ENCODE results near the gene TRMT2B. TPM values are rescaled to one million over a fixed set of nuclear protein-coding genes. Genes with fewer than 3 reads are reported as not detected.

The TRMT2B gene
- total and polyA plus RNA-seq, 2 of the 13 experiments (the other 11 are each of a cell fraction or from before 2014, with no cell fraction given) = 7.0 to 11.2 TPM

GRCh38 chrX:101078716-101079598 lies 27.0 kb upstream of the TRMT2B start, which contains the start of gene TMEM35A:
Gene TMEM35A (plus strand): TSS chrX:101078879. CDS start chrX:101079003, 124 bp downstream.
- Histone ChIP-seq H3K79me2 (ENCODE audit: insufficient read depth, low read length) (no peaks in the 10 kb centered on the region), H3K4me3 (replicated peaks in 1 of 3; ENCODE audit: insufficient read depth in 1 of 3, low read depth in 2 of 3, low read length in 3 of 3) (no peak within 1 kb of the TSS), H2AFZ (ENCODE audit: low read length) (no peak within 1 kb of the TSS), H3K9ac (ENCODE audit: insufficient read depth, low read depth, low read length) (no peak within 1 kb of the TSS), H3K9me3 (ENCODE audit: low read length) (no peaks in the 10 kb centered on the region), H3K27me3 (ENCODE audit: control insufficient read depth in 1 of 2, insufficient read depth in 2 of 2, low read length in 2 of 2) (no peaks in the 10 kb centered on the region), H3K4me1 (ENCODE audit: insufficient read depth, low read length) (no peaks in the 10 kb centered on the region), H4K20me1 (ENCODE audit: insufficient read depth, low read length) (no peaks in the 10 kb centered on the region), H3K36me3 (replicated peaks in 1 of 2; ENCODE audit: control insufficient read depth in 1 of 2, insufficient read depth in 2 of 2, low read length in 2 of 2) (no peaks in the 10 kb centered on the region), H3K27ac (ENCODE audit: extremely low read length, insufficient read depth, low read length) (no peak within 1 kb of the TSS), H3K4me2 (ENCODE audit: low read depth, low read length) (peak within 1 kb of the TSS; percentile 12; the same call in 1 of the 2 replicates)
- ATAC-seq (peak; percentile 38; the same call in 1 of the 3 replicates), DNase-seq (ENCODE audit: low spot score) (no peak), FAIRE-seq (no peak)
- no TSS peak for BruUV-seq (replicated peaks)
- WGBS (ENCODE audit: low lambda C conversion rate) = 43% methylated on average over 13 of the region's 23 CpGs
- intact Hi-C loops (cut with micrococcal nuclease; ENCODE audit: unreplicated experiment) (no loop called here), in situ Hi-C loops (cut with HindIII; ENCODE audit: extremely low pct_ligation_motif_present, low pct_unique_long_range_greater_than_20kb) (no loop called here)
- ChIA-PET CTCF (ENCODE audit: low intra/inter-chr PET ratio, low total read pairs) (no interaction called here), POLR2A (no interaction called here)
- TF ChIP-seq ARHGAP35 (CRISPR knock-in tag; IDR thresholded peaks at IDR 0.05; ENCODE audit: borderline replicate concordance) (no peak), ZNF362 (CRISPR knock-in tag; IDR thresholded peaks at IDR 0.05; ENCODE audit: borderline replicate concordance) (no peak), GATAD2A (CRISPR knock-in tag; IDR thresholded peaks at IDR 0.05) (no peak), ZNF546 (CRISPR knock-in tag; conservative IDR thresholded peaks at IDR 0.05) (no peak), ZNF503 (CRISPR knock-in tag; IDR thresholded peaks at IDR 0.05) (no peak), ZSCAN29 (CRISPR knock-in tag; conservative IDR thresholded peaks at IDR 0.05) (no peak), SSRP1 (CRISPR knock-in tag; IDR thresholded peaks at IDR 0.05) (no peak), KAT2B (IDR thresholded peaks at IDR 0.05; ENCODE audit: borderline replicate concordance, low read depth, low read length) (no peak), DZIP1 (CRISPR knock-in tag; IDR thresholded peaks at IDR 0.05) (no peak), ZSCAN12 (CRISPR knock-in tag; IDR thresholded peaks at IDR 0.05) (no peak), MBNL3 (CRISPR knock-in tag; conservative IDR thresholded peaks at IDR 0.05) (no peak), ZNF451 (CRISPR knock-in tag; IDR thresholded peaks at IDR 0.05) (no peak)
